Liver (tissue), 9 donors: ENCODE data around the gene CDCA3. TPM values are rescaled to one million over a fixed set of nuclear protein-coding genes. Genes with fewer than 3 reads are reported as not detected.

Experiments
- DNase-seq: peaks from one replicate; pipeline ENCODE4 v3.0.0-alpha.2; 2017; ENCODE audit warnings: low spot score
- H3K27ac ChIP-seq, 2 donors: one replicate each; pipeline ENCODE4 v1.7.0; 2013; ENCODE audit warnings: inconsistent platforms in 2 of 2, low read length in 2 of 2, control low read depth in 1 of 2, low read depth in 1 of 2, mild to moderate bottlenecking in 1 of 2
- H3K27me3 ChIP-seq, 4 donors: one replicate each; pipeline versions ENCODE4 v1.6.1 to v1.7.0; 2013; ENCODE audit warnings: low read length in 3 of 4, inconsistent platforms in 1 of 4, mild to moderate bottlenecking in 1 of 4, moderate library complexity in 1 of 4; ENCODE audit not compliant: control insufficient read depth in 4 of 4, insufficient read depth in 4 of 4
- H3K36me3 ChIP-seq, 4 donors: one replicate each; pipeline versions ENCODE4 v1.6.1 to v1.7.0; 2013; ENCODE audit warnings: low read length in 3 of 4, mild to moderate bottlenecking in 3 of 4, low read depth in 1 of 4, moderate library complexity in 1 of 4; ENCODE audit not compliant: control insufficient read depth in 4 of 4, insufficient read depth in 3 of 4
- H3K4me1 ChIP-seq, 4 donors: one replicate each; pipeline versions ENCODE4 v1.6.1 to v1.7.0; 2013; ENCODE audit warnings: low read length in 3 of 4, mild to moderate bottlenecking in 3 of 4, moderate library complexity in 1 of 4; ENCODE audit not compliant: control insufficient read depth in 4 of 4, insufficient read depth in 4 of 4
- H3K4me3 ChIP-seq, 3 donors: one replicate each; pipeline versions ENCODE4 v1.6.1 to v1.7.0; 2013; ENCODE audit warnings: low read length in 3 of 3, control low read depth in 1 of 3, low read depth in 1 of 3, mild to moderate bottlenecking in 1 of 3
- H3K9ac ChIP-seq, 2 donors: one replicate each; pipeline ENCODE4 v1.7.0; 2013; ENCODE audit warnings: low read length in 2 of 2, mild to moderate bottlenecking in 2 of 2, moderate library complexity in 2 of 2, control low read depth in 1 of 2, low read depth in 1 of 2
- H3K9me3 ChIP-seq, 4 donors: one replicate each; pipeline versions ENCODE4 v1.6.1 to v1.7.0; 2013; ENCODE audit warnings: low read length in 3 of 4; ENCODE audit not compliant: control insufficient read depth in 4 of 4
- EGR1 ChIP-seq, 2 donors: IDR thresholded peaks; 2 replicates each; pipeline ENCODE4 v1.6.1; 2016 to 2018; ENCODE audit warnings: antibody characterized with exemption in 2 of 2, low read depth in 2 of 2
- FOXA2 ChIP-seq: IDR thresholded peaks from 2 replicates; pipeline ENCODE4 v1.6.1; 2016; ENCODE audit warnings: antibody characterized with exemption
- GABPA ChIP-seq, 2 donors: IDR thresholded peaks in 1 of 2; conservative IDR thresholded peaks in 1 of 2; 2 replicates each; pipeline ENCODE4 v1.6.1; 2016; ENCODE audit warnings: antibody characterized with exemption in 2 of 2, mild to moderate bottlenecking in 1 of 2, moderate library complexity in 1 of 2
- HNF4A ChIP-seq, 2 donors: conservative IDR thresholded peaks; 2 replicates each; pipeline ENCODE4 v1.6.1; 2016; ENCODE audit warnings: antibody characterized with exemption in 2 of 2, mild to moderate bottlenecking in 2 of 2
- HNF4G ChIP-seq: IDR thresholded peaks from 2 replicates; pipeline ENCODE4 v1.6.1; 2016; ENCODE audit warnings: antibody characterized with exemption
- JUND ChIP-seq, 2 donors: IDR thresholded peaks; 2 replicates each; pipeline ENCODE4 v1.6.1; 2016; ENCODE audit warnings: antibody characterized with exemption in 2 of 2
- SP1 ChIP-seq: IDR thresholded peaks from 2 replicates; pipeline ENCODE4 v1.6.1; 2018; ENCODE audit warnings: antibody characterized with exemption, mild to moderate bottlenecking
- TAF1 ChIP-seq: conservative IDR thresholded peaks from 2 replicates; pipeline ENCODE4 v1.6.1; 2016; ENCODE audit warnings: antibody characterized with exemption, mild to moderate bottlenecking
- WGBS: extraction: QIAGEN DNeasy Blood & Tissue Kit; methylation state at CpG from one replicate; pipeline ENCODE4 v1.1.7; 2013; 5-methylcytosine and 5-hydroxymethylcytosine counted together
- polyA plus RNA-seq, 2 donors: library from polyadenylated mRNA; stranded (reverse) in 1 of 2; unstranded in 1 of 2; fragments of 200-250 nt in 1 of 2; fragments of >200 nt in 1 of 2; fragmentation: Nextera tagmentation in 1 of 2; extraction: Ambion mirVana in 1 of 2; gene quantifications; one replicate each; pipeline versions ENCODE4 v1.2.1 to v1.2.3, GENCODE V29; 2013 to 2015
- total RNA-seq, 2 donors: library from RNA; depleted of rRNA; stranded (reverse); fragments of >200 nt; gene quantifications; one replicate each; pipeline ENCODE4 v1.2.3, GENCODE V29; 2014
- TF ChIP-seq, protein P1 (sequence below): IDR thresholded peaks from 2 replicates; pipeline ENCODE4 v1.6.1; 2016; ENCODE audit warnings: antibody characterized with exemption
- TF ChIP-seq, protein P2 (sequence below): IDR thresholded peaks from 2 replicates; pipeline ENCODE4 v1.6.1; 2016; ENCODE audit warnings: antibody characterized with exemption, mild to moderate bottlenecking
- TF ChIP-seq, protein P3 (sequence below): IDR thresholded peaks from 2 replicates; pipeline ENCODE4 v1.6.1; 2016; ENCODE audit warnings: antibody characterized with exemption
- donor health status: healthy.
- donor health status: healthy.
- donor health status: healthy.
- donor health status: healthy.
- donor health status: healthy.

CDCA3 gene
- total and polyA plus RNA-seq, 4 donors = 0.25 to 26.0 (median 2.6) TPM

DNA sequence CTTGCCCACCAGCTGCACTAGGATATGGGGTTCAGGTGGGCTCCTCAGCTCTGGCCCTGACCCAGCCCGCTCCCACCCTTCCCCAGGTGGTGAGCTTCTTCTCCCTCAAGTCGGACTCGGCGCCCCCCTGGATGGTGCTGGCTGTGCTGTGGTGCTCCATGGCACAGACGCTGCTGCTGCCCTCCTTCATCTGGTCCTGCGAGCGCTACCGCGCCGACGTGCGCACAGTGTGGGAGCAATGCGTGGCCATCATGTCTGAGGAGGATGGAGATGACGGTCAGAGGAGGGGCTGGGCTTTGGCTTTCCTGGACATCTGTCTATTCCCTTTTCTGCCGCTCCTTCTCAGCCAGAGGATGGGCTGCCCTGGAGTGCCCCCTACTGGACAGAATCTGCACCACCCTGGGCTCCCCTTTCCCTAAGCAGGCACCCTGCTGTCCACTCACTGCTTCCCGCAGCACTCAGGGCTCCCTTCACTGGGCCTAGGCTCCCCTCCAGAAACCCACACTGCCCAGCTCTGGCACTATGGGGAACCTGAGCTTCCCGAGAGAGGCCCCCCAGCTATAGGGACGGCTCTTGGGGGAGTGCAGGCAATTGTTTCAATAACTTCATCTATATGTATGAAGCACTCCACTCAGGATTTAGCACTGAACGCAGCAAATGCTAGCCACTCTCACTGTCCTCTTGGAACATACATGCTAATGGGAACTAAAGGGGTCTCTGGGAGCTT lies 25.5 kb downstream of the CDCA3 start (continued):
- TF ChIP-seq HNF4G (no peak), EGR1 (IDR thresholded peaks at IDR 0.05; ENCODE audit: low read depth in 2 of 2) (no peak)
- TF ChIP-seq, protein P1, sequence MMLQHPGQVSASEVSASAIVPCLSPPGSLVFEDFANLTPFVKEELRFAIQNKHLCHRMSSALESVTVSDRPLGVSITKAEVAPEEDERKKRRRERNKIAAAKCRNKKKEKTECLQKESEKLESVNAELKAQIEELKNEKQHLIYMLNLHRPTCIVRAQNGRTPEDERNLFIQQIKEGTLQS = no peak

DNA sequence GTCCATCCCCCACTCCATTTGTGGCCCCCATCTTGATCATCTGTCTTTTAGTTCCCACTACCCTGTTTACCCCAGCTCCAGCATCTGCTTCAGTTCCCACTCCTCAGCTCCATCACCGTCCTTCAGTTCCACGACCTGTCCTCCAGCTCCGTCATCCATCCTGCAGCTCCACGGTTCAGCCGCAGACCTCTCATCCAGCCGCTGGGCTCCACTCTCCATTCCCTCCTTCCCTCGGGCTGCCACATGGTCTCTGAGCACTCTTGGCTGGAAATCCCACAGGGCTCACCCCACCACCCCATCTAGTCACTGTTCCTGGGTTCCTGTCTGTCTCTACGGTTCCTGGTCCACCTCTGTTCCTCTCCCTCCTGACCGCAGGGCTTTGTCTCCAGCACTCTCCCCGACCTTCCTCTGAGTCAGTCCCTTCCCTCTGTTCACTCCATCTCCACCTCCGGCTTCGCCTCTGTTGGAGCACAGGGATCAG lies 26.1 kb downstream of the CDCA3 start:
- H3K36me3 ChIP-seq = no peaks in the 10 kb centered on the region
- WGBS = 58% methylated on average over 12 of the region's 12 CpGs
- H3K27me3 ChIP-seq = peaks cover 0 to 2% (median 0%) of the 10 kb centered on the region in 4 donors
- H3K4me1 ChIP-seq = peaks cover 10 to 38% (median 22%) of the 10 kb centered on the region in 4 donors
- no peak for TF ChIP-seq SP1
- H3K9me3 ChIP-seq = no peaks in the 10 kb centered on the region
- H3K27ac ChIP-seq = no peak overlapping the region
- no peak for DNase-seq
- H3K4me3 ChIP-seq = no peak overlapping the region
- no peak overlapping the region for H3K9ac ChIP-seq

DNA sequence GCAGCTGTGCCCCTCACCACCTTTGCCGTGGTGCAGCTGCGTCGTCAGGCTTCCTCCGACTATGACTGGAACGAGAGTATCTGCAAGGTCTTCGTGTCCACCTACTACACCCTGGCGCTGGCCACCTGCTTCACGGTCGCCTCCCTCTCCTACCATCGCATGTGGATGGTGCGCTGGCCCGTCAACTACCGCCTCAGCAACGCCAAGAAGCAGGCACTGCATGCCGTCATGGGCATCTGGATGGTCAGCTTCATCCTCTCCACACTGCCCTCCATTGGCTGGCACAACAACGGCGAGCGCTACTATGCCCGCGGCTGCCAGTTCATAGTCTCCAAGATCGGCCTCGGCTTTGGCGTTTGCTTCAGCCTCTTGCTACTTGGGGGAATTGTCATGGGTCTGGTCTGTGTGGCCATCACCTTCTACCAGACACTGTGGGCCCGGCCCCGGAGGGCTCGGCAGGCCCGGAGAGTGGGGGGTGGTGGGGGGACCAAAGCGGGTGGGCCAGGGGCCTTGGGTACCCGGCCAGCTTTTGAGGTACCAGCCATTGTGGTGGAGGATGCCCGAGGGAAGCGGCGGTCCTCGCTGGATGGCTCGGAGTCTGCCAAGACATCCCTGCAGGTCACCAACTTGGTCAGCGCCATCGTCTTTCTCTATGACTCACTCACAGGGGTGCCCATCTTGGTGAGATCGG lies 26.9 kb downstream of the CDCA3 start:
- Histone ChIP-seq H3K4me3 (no peak overlapping the region), H3K36me3 (no peaks in the 10 kb centered on the region), H3K27ac (no peak overlapping the region), H3K9me3 (no peaks in the 10 kb centered on the region), H3K27me3 (peaks cover 0 to 2% (median 0%) of the 10 kb centered on the region in 4 donors), H3K9ac (no peak overlapping the region), H3K4me1 (peaks cover 7 to 44% (median 29%) of the 10 kb centered on the region in 4 donors)
- 89% methylated on average over 37 of the region's 37 CpGs for WGBS
- TF ChIP-seq, protein P2, sequence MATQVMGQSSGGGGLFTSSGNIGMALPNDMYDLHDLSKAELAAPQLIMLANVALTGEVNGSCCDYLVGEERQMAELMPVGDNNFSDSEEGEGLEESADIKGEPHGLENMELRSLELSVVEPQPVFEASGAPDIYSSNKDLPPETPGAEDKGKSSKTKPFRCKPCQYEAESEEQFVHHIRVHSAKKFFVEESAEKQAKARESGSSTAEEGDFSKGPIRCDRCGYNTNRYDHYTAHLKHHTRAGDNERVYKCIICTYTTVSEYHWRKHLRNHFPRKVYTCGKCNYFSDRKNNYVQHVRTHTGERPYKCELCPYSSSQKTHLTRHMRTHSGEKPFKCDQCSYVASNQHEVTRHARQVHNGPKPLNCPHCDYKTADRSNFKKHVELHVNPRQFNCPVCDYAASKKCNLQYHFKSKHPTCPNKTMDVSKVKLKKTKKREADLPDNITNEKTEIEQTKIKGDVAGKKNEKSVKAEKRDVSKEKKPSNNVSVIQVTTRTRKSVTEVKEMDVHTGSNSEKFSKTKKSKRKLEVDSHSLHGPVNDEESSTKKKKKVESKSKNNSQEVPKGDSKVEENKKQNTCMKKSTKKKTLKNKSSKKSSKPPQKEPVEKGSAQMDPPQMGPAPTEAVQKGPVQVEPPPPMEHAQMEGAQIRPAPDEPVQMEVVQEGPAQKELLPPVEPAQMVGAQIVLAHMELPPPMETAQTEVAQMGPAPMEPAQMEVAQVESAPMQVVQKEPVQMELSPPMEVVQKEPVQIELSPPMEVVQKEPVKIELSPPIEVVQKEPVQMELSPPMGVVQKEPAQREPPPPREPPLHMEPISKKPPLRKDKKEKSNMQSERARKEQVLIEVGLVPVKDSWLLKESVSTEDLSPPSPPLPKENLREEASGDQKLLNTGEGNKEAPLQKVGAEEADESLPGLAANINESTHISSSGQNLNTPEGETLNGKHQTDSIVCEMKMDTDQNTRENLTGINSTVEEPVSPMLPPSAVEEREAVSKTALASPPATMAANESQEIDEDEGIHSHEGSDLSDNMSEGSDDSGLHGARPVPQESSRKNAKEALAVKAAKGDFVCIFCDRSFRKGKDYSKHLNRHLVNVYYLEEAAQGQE = no peak
- TF ChIP-seq, protein P1 = no peak
- TF ChIP-seq FOXA2 = no peak
- TF ChIP-seq, protein P3, sequence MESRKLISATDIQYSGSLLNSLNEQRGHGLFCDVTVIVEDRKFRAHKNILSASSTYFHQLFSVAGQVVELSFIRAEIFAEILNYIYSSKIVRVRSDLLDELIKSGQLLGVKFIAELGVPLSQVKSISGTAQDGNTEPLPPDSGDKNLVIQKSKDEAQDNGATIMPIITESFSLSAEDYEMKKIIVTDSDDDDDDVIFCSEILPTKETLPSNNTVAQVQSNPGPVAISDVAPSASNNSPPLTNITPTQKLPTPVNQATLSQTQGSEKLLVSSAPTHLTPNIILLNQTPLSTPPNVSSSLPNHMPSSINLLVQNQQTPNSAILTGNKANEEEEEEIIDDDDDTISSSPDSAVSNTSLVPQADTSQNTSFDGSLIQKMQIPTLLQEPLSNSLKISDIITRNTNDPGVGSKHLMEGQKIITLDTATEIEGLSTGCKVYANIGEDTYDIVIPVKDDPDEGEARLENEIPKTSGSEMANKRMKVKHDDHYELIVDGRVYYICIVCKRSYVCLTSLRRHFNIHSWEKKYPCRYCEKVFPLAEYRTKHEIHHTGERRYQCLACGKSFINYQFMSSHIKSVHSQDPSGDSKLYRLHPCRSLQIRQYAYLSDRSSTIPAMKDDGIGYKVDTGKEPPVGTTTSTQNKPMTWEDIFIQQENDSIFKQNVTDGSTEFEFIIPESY = no peak
- no peak for TF ChIP-seq EGR1 (IDR thresholded peaks at IDR 0.05; ENCODE audit: low read depth in 2 of 2)
- TF ChIP-seq HNF4A (conservative IDR thresholded peaks at IDR 0.05) = no peak
- TF ChIP-seq GABPA (IDR thresholded peaks at IDR 0.05 in 1 of 2, conservative IDR thresholded peaks at IDR 0.05 in 1 of 2) = no peak
- no peak for TF ChIP-seq JUND (IDR thresholded peaks at IDR 0.05)
- no peak for TF ChIP-seq TAF1
- DNase-seq = no peak
